Measurements from ENCODE around the gene NEK4. TPM values are rescaled to one million over a fixed set of nuclear protein-coding genes. Genes with fewer than 3 reads are reported as not detected.

Gene NEK4
- total RNA-seq, 1 experiment from 2014 or later, result 36.2 TPM

DNA sequence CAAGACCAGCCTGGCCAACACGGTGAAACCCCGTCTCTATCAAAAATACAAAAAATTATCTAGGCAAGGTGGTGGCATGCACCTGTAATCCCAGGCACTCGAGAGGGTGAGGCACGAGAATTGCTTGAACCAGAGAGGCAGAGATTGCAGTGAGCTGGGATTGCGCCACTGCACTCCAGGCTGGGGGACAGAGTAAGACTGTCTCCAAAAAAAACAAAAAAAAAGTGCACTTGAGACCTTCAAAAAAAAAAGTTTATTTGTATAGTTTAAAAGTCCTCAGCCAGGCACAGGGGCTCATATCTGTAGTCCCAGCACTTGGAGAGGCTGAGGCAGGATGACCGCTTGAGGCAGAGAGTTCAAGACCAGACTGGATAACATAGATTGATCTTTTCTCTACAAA lies 87.1 kb downstream of the NEK4 start:
- H3K4me3 ChIP-seq (replicated peaks in 1 of 2; ENCODE audit: low read depth in 1 of 2, low read length in 2 of 2), result no peak overlapping the region
- intact Hi-C loops (cut with micrococcal nuclease), result loop anchor here (2.0 kb wide), 1 partner anchor 147 kb away; the partner anchor contains the start of gene UQCC5

GRCh38 chr3:52682016-52682415 lies 88.7 kb downstream of the NEK4 start:
- Histone ChIP-seq H3K4me3 (replicated peaks in 1 of 2; ENCODE audit: low read depth in 1 of 2, low read length in 2 of 2) (no peak overlapping the region), H3K9ac (ENCODE audit: low read length) (peak overlapping the region; percentile 9), H3K79me2 (ENCODE audit: insufficient read depth, low read length) (peaks cover 62% of the 10 kb centered on the region), H3K27ac (ENCODE audit: low read depth, low read length) (no peak overlapping the region), H3K4me1 (ENCODE audit: control insufficient read depth in 1 of 2, insufficient read depth in 2 of 2, low read length in 2 of 2) (peaks cover 10 to 23% of the 10 kb centered on the region in 2 experiments; a peak in 3 of 4 replicates), H3K36me3 (ENCODE audit: control insufficient read depth in 1 of 2, insufficient read depth in 2 of 2, low read length in 2 of 2) (peaks cover 9 to 24% of the 10 kb centered on the region in 2 experiments), H3K27me3 (ENCODE audit: insufficient read depth, low read length) (no peaks in the 10 kb centered on the region), H2AFZ (ENCODE audit: low read depth, low read length, poor library complexity, severe bottlenecking) (no peak overlapping the region), H3K9me3 (ENCODE audit: control insufficient read depth in 1 of 2, insufficient read depth in 1 of 2, low read depth in 1 of 2, low read length in 2 of 2) (no peaks in the 10 kb centered on the region), H3K9me2 (ENCODE audit: insufficient read depth) (no peaks in the 10 kb centered on the region), H4K20me1 (ENCODE audit: insufficient read depth) (no peaks in the 10 kb centered on the region; the same call in 1 of the 2 replicates), H3K4me2 (ENCODE audit: low read length) (peak overlapping the region; percentile 31; the same call in 1 of the 2 replicates)
- ChIA-PET RAD21 (ENCODE audit: low non-redundant PET in 1 of 2, low total read pairs in 2 of 2, uncharacterized antibody in 2 of 2, unreplicated experiment in 2 of 2) (no interaction called here), CTCF (no interaction called here), POLR2A (interaction anchor here (0.6 kb wide), 1 partner anchor 146 kb away, joined by 3 read pairs; the partner anchor contains the start of gene UQCC5)
- BruUV-seq (replicated peaks), result no TSS peak
- TF ChIP-seq, protein P1, sequence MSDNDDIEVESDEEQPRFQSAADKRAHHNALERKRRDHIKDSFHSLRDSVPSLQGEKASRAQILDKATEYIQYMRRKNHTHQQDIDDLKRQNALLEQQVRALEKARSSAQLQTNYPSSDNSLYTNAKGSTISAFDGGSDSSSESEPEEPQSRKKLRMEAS (IDR thresholded peaks at IDR 0.05), result peak; percentile 44; the same call in 1 of the 2 replicates
- peak; percentile 81 for TF ChIP-seq RAD21 (IDR thresholded peaks at IDR 0.05; ENCODE audit: low read depth)
- TF ChIP-seq, protein P2, sequence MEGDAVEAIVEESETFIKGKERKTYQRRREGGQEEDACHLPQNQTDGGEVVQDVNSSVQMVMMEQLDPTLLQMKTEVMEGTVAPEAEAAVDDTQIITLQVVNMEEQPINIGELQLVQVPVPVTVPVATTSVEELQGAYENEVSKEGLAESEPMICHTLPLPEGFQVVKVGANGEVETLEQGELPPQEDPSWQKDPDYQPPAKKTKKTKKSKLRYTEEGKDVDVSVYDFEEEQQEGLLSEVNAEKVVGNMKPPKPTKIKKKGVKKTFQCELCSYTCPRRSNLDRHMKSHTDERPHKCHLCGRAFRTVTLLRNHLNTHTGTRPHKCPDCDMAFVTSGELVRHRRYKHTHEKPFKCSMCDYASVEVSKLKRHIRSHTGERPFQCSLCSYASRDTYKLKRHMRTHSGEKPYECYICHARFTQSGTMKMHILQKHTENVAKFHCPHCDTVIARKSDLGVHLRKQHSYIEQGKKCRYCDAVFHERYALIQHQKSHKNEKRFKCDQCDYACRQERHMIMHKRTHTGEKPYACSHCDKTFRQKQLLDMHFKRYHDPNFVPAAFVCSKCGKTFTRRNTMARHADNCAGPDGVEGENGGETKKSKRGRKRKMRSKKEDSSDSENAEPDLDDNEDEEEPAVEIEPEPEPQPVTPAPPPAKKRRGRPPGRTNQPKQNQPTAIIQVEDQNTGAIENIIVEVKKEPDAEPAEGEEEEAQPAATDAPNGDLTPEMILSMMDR (IDR thresholded peaks at IDR 0.05 in 2 of 3, conservative IDR thresholded peaks at IDR 0.05 in 1 of 3; ENCODE audit: borderline replicate concordance in 1 of 3, insufficient read depth in 1 of 3, low read depth in 2 of 3, low read length in 2 of 3), result peak; percentile 18 to 64 (median 41); a peak in 3 of 6 replicates
- TF ChIP-seq FOSL1 (IDR thresholded peaks at IDR 0.05; ENCODE audit: low read depth), result no peak
- no peak for TF ChIP-seq ELF1 (IDR thresholded peaks at IDR 0.05; ENCODE audit: borderline replicate concordance, low read depth)
- no peak for TF ChIP-seq TCF7L2 (IDR thresholded peaks at IDR 0.05; ENCODE audit: borderline replicate concordance, extremely low read depth, insufficient read depth, insufficient read length)
- TF ChIP-seq, protein P3, sequence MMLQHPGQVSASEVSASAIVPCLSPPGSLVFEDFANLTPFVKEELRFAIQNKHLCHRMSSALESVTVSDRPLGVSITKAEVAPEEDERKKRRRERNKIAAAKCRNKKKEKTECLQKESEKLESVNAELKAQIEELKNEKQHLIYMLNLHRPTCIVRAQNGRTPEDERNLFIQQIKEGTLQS (IDR thresholded peaks at IDR 0.05), result no peak
- TF ChIP-seq, protein P4, sequence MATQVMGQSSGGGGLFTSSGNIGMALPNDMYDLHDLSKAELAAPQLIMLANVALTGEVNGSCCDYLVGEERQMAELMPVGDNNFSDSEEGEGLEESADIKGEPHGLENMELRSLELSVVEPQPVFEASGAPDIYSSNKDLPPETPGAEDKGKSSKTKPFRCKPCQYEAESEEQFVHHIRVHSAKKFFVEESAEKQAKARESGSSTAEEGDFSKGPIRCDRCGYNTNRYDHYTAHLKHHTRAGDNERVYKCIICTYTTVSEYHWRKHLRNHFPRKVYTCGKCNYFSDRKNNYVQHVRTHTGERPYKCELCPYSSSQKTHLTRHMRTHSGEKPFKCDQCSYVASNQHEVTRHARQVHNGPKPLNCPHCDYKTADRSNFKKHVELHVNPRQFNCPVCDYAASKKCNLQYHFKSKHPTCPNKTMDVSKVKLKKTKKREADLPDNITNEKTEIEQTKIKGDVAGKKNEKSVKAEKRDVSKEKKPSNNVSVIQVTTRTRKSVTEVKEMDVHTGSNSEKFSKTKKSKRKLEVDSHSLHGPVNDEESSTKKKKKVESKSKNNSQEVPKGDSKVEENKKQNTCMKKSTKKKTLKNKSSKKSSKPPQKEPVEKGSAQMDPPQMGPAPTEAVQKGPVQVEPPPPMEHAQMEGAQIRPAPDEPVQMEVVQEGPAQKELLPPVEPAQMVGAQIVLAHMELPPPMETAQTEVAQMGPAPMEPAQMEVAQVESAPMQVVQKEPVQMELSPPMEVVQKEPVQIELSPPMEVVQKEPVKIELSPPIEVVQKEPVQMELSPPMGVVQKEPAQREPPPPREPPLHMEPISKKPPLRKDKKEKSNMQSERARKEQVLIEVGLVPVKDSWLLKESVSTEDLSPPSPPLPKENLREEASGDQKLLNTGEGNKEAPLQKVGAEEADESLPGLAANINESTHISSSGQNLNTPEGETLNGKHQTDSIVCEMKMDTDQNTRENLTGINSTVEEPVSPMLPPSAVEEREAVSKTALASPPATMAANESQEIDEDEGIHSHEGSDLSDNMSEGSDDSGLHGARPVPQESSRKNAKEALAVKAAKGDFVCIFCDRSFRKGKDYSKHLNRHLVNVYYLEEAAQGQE (IDR thresholded peaks at IDR 0.05; ENCODE audit: low read depth), result no peak
- DNase-seq (ENCODE audit: low read depth, low spot score) (peak; percentile 38), ATAC-seq (no peak)
- intact Hi-C loops (cut with micrococcal nuclease), result loop anchor here (1.0 to 2.0 kb wide), 3 partner anchors 145 to 254 kb away; partner anchors contain the start of gene UQCC5

More for the DNA sequence above, 87.1 kb downstream of the NEK4 start:
- TF ChIP-seq RAD21 (IDR thresholded peaks at IDR 0.05; ENCODE audit: low read depth) (no peak), SRF (IDR thresholded peaks at IDR 0.05; ENCODE audit: low read depth) (no peak), FOSL1 (IDR thresholded peaks at IDR 0.05; ENCODE audit: low read depth) (no peak)
- Histone ChIP-seq H3K9me2 (ENCODE audit: insufficient read depth) (no peaks in the 10 kb centered on the region), H3K79me2 (ENCODE audit: insufficient read depth, low read length) (peaks cover 78% of the 10 kb centered on the region), H3K9me3 (ENCODE audit: control insufficient read depth in 1 of 2, insufficient read depth in 1 of 2, low read depth in 1 of 2, low read length in 2 of 2) (no peaks in the 10 kb centered on the region), H3K4me1 (ENCODE audit: control insufficient read depth in 1 of 2, insufficient read depth in 2 of 2, low read length in 2 of 2) (peaks cover 13 to 29% of the 10 kb centered on the region in 2 experiments; a peak in 3 of 4 replicates), H3K27me3 (ENCODE audit: insufficient read depth, low read length) (no peaks in the 10 kb centered on the region), H3K9ac (ENCODE audit: low read length) (no peak overlapping the region), H2AFZ (ENCODE audit: low read depth, low read length, poor library complexity, severe bottlenecking) (no peak overlapping the region), H3K36me3 (ENCODE audit: control insufficient read depth in 1 of 2, insufficient read depth in 2 of 2, low read length in 2 of 2) (peaks cover 21 to 34% of the 10 kb centered on the region in 2 experiments), H3K27ac (ENCODE audit: low read depth, low read length) (no peak overlapping the region), H4K20me1 (ENCODE audit: insufficient read depth) (no peaks in the 10 kb centered on the region; the same call in 1 of the 2 replicates), H3K4me2 (ENCODE audit: low read length) (no peak overlapping the region)
- ChIA-PET POLR2A (no interaction called here), RAD21 (ENCODE audit: low non-redundant PET in 1 of 2, low total read pairs in 2 of 2, uncharacterized antibody in 2 of 2, unreplicated experiment in 2 of 2) (no interaction called here), CTCF (no interaction called here)
- ATAC-seq, result no peak
- no TSS peak for BruUV-seq (replicated peaks)
- no peak for DNase-seq (ENCODE audit: low read depth, low spot score)
